ENCODE data around the gene FBF1.
A peak's percentile ranks its signal among the peaks of the same experiment; 100 is the strongest.

The FBF1 gene

DNA sequence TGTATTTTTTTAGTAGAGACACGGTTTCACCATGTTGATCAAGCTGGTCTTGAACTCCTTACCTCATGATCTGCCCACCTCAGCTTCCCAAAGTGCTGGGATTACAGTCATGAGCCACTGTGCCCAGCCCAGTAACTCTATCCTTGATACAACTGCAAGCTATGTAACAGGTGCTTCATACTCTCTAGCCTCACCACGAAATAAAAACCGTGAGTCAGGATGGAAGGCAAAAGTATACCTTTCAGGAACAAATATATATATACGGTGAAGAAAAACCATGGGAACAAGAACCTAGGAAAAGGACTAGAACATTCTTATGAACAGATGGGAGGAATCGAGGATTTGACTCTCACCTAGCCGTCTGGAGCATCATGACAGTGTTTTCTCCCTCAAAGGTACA lies 9.6 kb upstream of the FBF1 start:
- ChIA-PET POLR2A (interaction anchor here (0.7 to 1.2 kb wide), 2 partner anchors 9 to 95 kb away, joined by 5 to 9 read pairs; partner anchors contain the start of genes FBF1 and WBP2), CTCF (interaction anchor here (1.0 kb wide), 1 partner anchor 56 kb away, joined by 5 read pairs; no protein-coding TSS in a partner anchor)
- Histone ChIP-seq H3K4me1 (ENCODE audit: control insufficient read depth, insufficient read depth, low read length) (no peaks in the 10 kb centered on the region), H3K9me3 (ENCODE audit: control insufficient read depth, insufficient read depth, low read depth, low read length) (no peaks in the 10 kb centered on the region), H3K36me3 (ENCODE audit: control insufficient read depth in 2 of 2, insufficient read depth in 1 of 2, low read length in 2 of 2) (peaks cover 84 to 93% of the 10 kb centered on the region in 2 experiments), H3K4me3 (ENCODE audit: low read depth, low read length) (no peak overlapping the region), H3K27ac (ENCODE audit: extremely low read depth, low read depth, low read length) (no peak overlapping the region)
- TF ChIP-seq ZNF776 (tag by site-specific recombination; IDR thresholded peaks at IDR 0.05; ENCODE audit: borderline replicate concordance): no peak
- TF ChIP-seq SCRT2 (tag by site-specific recombination; IDR thresholded peaks at IDR 0.05): 0 out of 2 replicates have a peak, but pooled peaks have one; percentile 27

DNA sequence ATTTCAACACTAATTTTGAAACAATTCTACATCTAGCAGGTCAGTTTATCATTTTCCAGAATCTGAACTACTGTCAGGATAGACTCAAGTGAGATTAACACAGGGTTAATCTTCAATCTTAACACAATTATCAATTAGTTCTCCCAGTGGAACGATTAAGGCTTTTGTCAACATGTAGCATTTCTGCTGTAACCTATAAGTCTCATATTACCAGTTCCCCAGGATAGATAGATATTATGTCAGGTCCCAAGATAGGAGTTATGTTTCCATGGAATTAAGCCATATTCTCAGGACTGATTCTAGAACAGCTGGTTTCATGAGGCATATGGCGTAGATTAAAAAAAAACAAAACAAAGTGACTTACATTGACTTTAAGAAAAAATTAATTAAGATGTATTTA lies 4.4 kb upstream of the FBF1 start:
- Histone ChIP-seq H3K4me1 (ENCODE audit: control insufficient read depth, insufficient read depth, low read length) (peaks cover 3% of the 10 kb centered on the region; the same call in 1 of the 2 replicates), H3K36me3 (ENCODE audit: control insufficient read depth in 2 of 2, insufficient read depth in 1 of 2, low read length in 2 of 2) (peaks cover 44 to 60% of the 10 kb centered on the region in 2 experiments), H3K27ac (ENCODE audit: extremely low read depth, low read depth, low read length) (no peak overlapping the region), H3K9me3 (ENCODE audit: control insufficient read depth, insufficient read depth, low read depth, low read length) (no peaks in the 10 kb centered on the region), H3K4me3 (ENCODE audit: low read depth, low read length) (no peak overlapping the region)
- TF ChIP-seq ZNF157 (tag by site-specific recombination; IDR thresholded peaks at IDR 0.05) (no peak), ZNF18 (tag by site-specific recombination; IDR thresholded peaks at IDR 0.05) (no peak), ZBTB17 (tag by site-specific recombination; IDR thresholded peaks at IDR 0.05) (no peak), OSR2 (tag by site-specific recombination; IDR thresholded peaks at IDR 0.05) (peak; percentile 57; the same call in 1 of the 2 replicates), ZSCAN30 (tag by site-specific recombination; IDR thresholded peaks at IDR 0.05) (no peak), ZNF140 (tag by site-specific recombination; IDR thresholded peaks at IDR 0.05) (no peak), SP7 (tag by site-specific recombination; IDR thresholded peaks at IDR 0.05) (0 out of 2 replicates have a peak, but pooled peaks have one; percentile 20), KLF8 (tag by site-specific recombination; IDR thresholded peaks at IDR 0.05) (no peak), PATZ1 (tag by site-specific recombination; IDR thresholded peaks at IDR 0.05) (no peak), ZNF837 (tag by site-specific recombination; IDR thresholded peaks at IDR 0.05) (no peak), ZNF391 (tag by site-specific recombination; IDR thresholded peaks at IDR 0.05; ENCODE audit: borderline replicate concordance, low read depth) (no peak)
- TF ChIP-seq, protein P1, sequence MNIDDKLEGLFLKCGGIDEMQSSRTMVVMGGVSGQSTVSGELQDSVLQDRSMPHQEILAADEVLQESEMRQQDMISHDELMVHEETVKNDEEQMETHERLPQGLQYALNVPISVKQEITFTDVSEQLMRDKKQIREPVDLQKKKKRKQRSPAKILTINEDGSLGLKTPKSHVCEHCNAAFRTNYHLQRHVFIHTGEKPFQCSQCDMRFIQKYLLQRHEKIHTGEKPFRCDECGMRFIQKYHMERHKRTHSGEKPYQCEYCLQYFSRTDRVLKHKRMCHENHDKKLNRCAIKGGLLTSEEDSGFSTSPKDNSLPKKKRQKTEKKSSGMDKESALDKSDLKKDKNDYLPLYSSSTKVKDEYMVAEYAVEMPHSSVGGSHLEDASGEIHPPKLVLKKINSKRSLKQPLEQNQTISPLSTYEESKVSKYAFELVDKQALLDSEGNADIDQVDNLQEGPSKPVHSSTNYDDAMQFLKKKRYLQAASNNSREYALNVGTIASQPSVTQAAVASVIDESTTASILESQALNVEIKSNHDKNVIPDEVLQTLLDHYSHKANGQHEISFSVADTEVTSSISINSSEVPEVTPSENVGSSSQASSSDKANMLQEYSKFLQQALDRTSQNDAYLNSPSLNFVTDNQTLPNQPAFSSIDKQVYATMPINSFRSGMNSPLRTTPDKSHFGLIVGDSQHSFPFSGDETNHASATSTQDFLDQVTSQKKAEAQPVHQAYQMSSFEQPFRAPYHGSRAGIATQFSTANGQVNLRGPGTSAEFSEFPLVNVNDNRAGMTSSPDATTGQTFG (tag by site-specific recombination; IDR thresholded peaks at IDR 0.05; ENCODE audit: borderline replicate concordance): no peak
- TF ChIP-seq, protein P2, sequence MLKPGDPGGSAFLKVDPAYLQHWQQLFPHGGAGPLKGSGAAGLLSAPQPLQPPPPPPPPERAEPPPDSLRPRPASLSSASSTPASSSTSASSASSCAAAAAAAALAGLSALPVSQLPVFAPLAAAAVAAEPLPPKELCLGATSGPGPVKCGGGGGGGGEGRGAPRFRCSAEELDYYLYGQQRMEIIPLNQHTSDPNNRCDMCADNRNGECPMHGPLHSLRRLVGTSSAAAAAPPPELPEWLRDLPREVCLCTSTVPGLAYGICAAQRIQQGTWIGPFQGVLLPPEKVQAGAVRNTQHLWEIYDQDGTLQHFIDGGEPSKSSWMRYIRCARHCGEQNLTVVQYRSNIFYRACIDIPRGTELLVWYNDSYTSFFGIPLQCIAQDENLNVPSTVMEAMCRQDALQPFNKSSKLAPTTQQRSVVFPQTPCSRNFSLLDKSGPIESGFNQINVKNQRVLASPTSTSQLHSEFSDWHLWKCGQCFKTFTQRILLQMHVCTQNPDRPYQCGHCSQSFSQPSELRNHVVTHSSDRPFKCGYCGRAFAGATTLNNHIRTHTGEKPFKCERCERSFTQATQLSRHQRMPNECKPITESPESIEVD (tag by site-specific recombination; IDR thresholded peaks at IDR 0.05): peak; percentile 44
- ChIA-PET POLR2A (no interaction called here), CTCF (interaction anchor here (0.9 to 1.1 kb wide), 3 partner anchors 55 to 69 kb away, joined by 3 to 4 read pairs (median 4); partner anchors contain the start of gene CDK3)

All from HEK293 (cell line).